Mucosa of gallbladder (tissue), 1 donor: ENCODE data around the gene LAMB4. TPM values are rescaled to one million over a fixed set of nuclear protein-coding genes. Genes with fewer than 3 reads are reported as not detected.

Experiments
- DNase-seq: peaks from one replicate; pipeline ENCODE4 v3.0.0-alpha.2; 2020; ENCODE audit warnings: low spot score
- total RNA-seq: library from RNA; stranded (reverse); gene quantifications from one replicate; pipeline ENCODE4 v1.2.1, GENCODE V29; 2021
- donor health status: DM: no; HTN: no; CAD: no.

LAMB4 gene
- total RNA-seq, 1 donor from 2014 or later = 0.83 TPM

- DNase-seq = no peak
Observed at GRCh38 chr7:107998660-107999480, 131.3 kb downstream of the LAMB4 start.

- no peak for DNase-seq
Observed at GRCh38 chr7:107998150-107998549, 132.0 kb downstream of the LAMB4 start.

- DNase-seq = no peak
Observed at GRCh38 chr7:107996072-107996882, 133.9 kb downstream of the LAMB4 start.

GRCh38 chr7:107995184-107996071, 134.7 kb downstream of the LAMB4 start:
- no peak for DNase-seq

- DNase-seq = no peak
Observed at GRCh38 chr7:107994421-107995030, 135.6 kb downstream of the LAMB4 start.

GRCh38 chr7:107993891-107994291, 136.3 kb downstream of the LAMB4 start:
- DNase-seq = no peak

GRCh38 chr7:107989618-107990373, 140.4 kb downstream of the LAMB4 start:
- no peak for DNase-seq

- DNase-seq = no peak
Observed at GRCh38 chr7:107982918-107983389, 147.2 kb downstream of the LAMB4 start.

GRCh38 chr7:107982042-107982840, 147.9 kb downstream of the LAMB4 start:
- no peak for DNase-seq

- DNase-seq = no peak
Observed at GRCh38 chr7:107981466-107981865, 148.7 kb downstream of the LAMB4 start.

GRCh38 chr7:107980671-107981190, 149.4 kb downstream of the LAMB4 start:
- no peak for DNase-seq

GRCh38 chr7:107980171-107980570, 150.0 kb downstream of the LAMB4 start:
- DNase-seq = no peak

GRCh38 chr7:107978815-107979408, 151.2 kb downstream of the LAMB4 start:
- no peak for DNase-seq

- no peak for DNase-seq
Observed at GRCh38 chr7:107977048-107977447, 153.1 kb downstream of the LAMB4 start.

- DNase-seq = no peak
Observed at GRCh38 chr7:107976620-107977019, 153.5 kb downstream of the LAMB4 start.

GRCh38 chr7:107975394-107976013, 154.7 kb downstream of the LAMB4 start:
- DNase-seq = no peak

- DNase-seq = no peak
Observed at GRCh38 chr7:107973861-107974260, 156.3 kb downstream of the LAMB4 start.
